Measurements from ENCODE around the gene ALOX12B.
"Not testable (repeated sequence)": the region's sequence is repeated elsewhere in the genome, so short reads cannot be mapped to it uniquely, and the experiment has no call there.

Gene ALOX12B

GRCh38 chr17:8041979-8042378, 45.5 kb downstream of the ALOX12B start:
- no peak for DNase-seq

GRCh38 chr17:8041249-8041928, 46.1 kb downstream of the ALOX12B start:
- peak; percentile 17 to 36 for DNase-seq

GRCh38 chr17:8039611-8040168, 47.8 kb downstream of the ALOX12B start:
- no peak for DNase-seq

- DNase-seq = no peak
Measured at GRCh38 chr17:8038954-8039610, 48.4 kb downstream of the ALOX12B start, which contains the start of gene ALOX15B. TSS of gene ALOX15B (plus strand) at chr17:8039059. CDS start at chr17:8039156, 97 bp downstream.

- no peak for DNase-seq
Measured at GRCh38 chr17:8032442-8032841, 55.1 kb downstream of the ALOX12B start.

- no peak for DNase-seq
Measured at GRCh38 chr17:8031950-8032349, 55.6 kb downstream of the ALOX12B start.

GRCh38 chr17:8031261-8031661, 56.3 kb downstream of the ALOX12B start:
- DNase-seq = no peak

- no peak for DNase-seq
Measured at GRCh38 chr17:8029121-8029520, 58.4 kb downstream of the ALOX12B start.

GRCh38 chr17:8025176-8025911, 62.2 kb downstream of the ALOX12B start:
- DNase-seq = no peak

- not testable (repeated sequence) for DNase-seq
Measured at GRCh38 chr17:8024161-8024560, 63.4 kb downstream of the ALOX12B start.

All from NCI-H2081 (cell line).